ENCODE measurements around the gene PLXNC1.

The PLXNC1 gene

DNA sequence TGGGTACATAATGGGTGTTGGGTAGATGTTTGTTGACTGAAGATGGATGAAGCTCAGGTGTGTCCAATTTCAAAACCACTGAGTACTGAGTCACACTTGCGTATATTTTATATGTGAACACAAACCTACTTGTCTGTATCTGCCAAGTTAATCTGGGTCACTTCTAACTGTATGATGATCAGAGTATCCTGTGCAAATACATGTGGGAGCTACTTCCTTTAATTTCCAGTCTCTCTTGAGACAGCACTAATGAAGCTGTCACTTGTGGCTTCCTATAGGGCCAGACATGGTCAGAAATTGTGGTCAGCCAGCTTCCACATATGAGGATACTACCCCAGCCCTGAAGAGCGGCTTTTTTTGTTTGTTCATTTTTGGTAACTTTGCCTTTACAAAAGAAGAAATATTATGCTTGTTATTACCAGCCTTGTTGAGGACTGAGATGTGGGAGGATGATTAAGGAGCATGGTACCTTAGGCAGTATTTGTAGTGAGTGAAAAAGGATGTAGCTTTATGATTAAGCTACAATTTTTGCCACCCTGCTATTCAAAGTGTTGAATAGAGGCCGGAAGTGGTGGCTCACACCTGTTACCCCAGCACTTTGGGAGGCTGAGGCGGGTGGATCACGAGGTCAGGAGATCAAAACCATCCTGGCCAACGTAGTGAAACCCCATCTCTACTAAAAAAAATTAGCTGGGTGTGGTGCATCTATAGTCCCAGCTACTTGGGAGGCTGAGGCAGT, 32.4 kb downstream of the PLXNC1 start:
- DNase-seq (ENCODE audit: low read depth in 2 of 2): no peak

DNA sequence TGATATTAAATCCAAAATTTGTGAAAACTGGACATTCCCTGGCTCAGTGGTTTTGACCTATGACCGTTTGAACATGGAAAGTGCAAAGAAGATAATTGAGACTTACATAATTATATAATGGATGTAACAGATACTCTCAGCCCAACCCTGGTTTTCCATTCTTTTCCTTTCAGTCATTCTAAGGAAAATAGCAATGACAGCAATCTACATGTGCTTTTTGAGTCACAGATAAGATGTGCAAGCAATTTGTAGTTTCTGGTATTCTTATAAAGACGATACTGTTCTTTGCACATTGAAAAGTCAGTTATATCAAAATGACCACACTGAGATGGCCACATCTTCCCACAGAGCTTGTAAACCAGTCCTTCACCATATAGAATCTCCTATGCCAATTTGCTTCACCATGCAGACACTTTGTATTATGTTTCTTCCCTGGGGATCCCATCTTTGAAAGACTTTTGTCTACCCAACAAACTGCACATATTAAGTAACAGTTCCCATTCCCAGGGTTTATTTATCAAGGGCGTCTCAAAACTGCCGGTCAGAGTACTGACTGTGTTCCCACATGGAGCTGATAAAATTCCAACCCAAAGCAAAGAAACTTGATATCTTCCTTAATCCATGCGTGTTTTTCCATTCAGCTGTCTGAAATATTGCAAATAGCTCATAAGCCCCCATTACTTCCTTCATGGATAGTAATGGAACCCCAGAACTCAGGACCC, 34.8 kb downstream of the PLXNC1 start:
- no peak for DNase-seq (ENCODE audit: low read depth in 2 of 2)

DNA sequence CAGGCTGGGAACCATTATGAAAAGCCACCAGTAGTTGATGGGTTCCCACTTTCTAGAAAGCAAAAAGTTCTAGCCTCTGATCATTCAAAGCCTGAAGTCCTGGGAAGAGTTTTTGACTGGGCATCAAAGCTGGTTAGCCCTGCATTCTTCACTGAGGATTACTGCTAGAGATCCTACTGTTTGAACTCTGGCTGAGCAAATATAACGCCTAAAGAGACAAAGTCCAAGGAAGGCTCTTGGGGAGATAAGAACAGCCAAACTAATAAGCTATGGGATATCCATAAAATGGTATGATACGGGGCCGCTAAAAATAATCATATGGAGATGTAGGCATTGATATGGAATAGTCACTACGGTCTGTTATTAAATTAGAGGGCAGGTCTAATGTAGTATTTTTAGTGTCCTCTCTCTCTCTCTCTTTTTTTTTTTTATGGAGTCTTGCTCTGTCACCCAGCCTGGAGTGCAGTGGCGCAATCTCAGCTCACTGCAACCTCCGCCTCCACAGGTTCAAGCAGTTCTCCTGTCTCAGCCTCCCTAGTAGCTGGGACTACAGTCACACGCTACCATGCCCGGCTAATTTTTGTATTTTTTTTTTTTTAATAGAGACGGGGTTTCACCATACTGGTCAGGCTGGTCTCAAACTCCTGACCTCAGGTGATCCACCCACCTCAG, 35.5 kb downstream of the PLXNC1 start:
- no peak for DNase-seq (ENCODE audit: low read depth in 2 of 2)

DNA sequence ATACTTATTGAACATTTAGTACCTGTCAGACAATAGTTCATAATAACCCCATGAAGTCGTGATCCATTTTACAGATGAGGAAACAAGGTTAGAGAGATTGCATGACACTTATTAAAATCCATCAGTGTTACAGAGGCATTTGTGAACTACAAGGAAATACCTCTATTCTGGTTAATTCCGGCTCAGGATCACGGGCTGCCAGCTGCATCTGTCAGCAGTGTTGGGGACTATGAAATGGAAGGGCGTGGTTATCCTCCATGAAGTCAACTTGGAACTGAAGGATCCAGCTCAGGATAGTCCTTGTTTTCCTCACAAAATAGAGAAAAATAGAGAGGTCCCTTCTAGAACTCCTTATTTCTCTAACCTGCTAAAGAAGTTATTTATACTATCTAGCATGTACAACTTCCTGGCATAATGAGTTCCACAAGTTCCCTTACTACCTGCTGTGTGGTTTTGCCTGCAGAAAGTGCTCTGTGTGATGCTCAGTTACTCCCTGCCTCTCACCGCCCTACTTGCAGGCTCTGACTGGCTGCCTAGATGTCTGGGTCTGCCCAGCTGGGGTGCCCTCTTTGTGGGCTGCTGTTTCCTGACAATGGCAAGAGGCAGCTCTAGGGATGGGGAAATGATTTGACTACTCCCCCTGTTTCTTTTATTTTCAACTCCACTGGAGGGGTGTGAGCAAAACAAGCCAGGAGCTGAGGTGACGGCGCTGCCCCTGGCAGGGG, 36.8 kb downstream of the PLXNC1 start:
- DNase-seq (ENCODE audit: low read depth in 2 of 2): no peak

DNA sequence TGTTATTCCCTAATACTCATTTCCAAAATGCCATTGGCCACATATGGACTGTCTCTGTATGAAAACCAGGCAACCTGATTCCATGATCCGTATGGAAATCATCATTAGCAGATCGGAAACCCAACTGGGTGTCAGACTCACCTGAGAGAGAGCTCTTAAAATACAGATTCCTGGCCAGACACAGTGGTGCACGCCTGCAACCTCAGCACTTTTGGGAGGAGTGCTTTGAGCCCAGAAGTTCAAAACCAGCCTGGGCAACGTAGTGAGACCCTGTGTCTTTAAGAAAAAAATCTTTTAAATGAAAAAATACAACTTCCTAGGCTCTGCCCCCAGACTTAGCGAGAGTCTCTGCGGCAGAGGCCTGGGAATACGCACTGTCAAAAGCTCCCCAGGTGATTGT, 37.4 kb downstream of the PLXNC1 start:
- no peak for DNase-seq (ENCODE audit: low read depth in 2 of 2)

DNA sequence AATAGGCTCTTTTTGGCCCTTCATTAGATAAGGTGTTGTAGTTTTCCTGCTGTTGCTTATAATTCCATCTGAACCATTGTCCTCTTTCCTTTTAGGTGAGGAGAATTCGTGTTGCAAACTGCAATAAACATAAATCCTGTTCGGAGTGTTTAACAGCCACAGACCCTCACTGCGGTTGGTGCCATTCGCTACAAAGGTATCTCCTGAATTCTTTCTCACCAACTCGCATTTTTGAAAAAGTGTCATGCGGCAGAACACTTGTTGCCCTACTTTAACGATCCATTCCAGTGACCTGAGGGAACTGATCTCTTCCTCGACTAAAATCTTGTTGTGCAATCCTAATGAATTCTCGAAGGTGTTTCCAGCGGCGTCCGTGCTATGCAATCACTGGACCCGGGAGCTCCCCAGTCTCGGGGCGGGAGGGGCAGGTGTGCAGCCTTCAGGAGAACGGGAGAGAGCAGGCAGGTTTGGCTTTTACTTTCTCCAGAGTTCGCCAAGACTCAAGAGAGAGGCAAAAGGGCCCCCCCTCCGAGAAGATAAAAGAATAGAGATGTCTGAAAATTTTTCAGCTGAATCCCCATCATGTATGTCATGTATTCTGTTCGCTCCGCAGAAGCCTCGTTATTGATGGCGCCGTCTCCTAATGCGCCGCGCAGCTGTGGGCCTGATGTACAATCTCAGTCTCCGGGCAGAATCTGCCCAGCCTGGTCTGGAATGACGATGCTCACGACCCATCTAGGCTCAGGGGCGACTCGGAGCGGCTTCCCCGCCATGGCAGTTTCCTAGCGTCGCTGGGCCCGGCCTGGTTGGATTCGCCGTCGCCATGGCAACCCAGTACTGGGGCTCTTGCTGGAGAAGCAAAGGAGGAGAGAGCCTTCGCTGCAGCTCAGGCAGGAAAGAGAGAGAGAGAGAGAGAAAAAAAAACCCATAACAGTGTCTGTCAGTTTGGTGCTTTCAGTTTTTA, 38.2 kb downstream of the PLXNC1 start:
- no peak for DNase-seq (ENCODE audit: low read depth in 2 of 2)

DNA sequence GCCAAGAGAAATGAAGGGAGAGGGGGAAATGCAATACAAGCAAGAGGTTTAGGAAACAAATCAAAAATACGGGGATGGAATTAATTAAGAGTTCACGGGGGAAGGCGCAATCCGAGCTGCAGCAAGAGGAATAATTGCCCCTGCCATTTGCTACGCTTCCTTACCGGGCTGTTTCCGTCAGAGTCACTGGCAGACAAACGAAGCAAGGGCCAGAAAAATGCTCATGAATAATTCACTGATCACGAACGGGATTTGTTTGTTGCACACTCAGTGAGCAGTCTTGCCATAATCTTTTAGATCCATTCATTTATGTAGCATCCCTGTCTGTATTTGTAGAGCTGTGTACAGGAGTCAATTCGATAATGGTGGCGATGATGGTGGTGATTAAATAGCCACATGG, 39.0 kb downstream of the PLXNC1 start:
- no peak for DNase-seq (ENCODE audit: low read depth in 2 of 2)

DNA sequence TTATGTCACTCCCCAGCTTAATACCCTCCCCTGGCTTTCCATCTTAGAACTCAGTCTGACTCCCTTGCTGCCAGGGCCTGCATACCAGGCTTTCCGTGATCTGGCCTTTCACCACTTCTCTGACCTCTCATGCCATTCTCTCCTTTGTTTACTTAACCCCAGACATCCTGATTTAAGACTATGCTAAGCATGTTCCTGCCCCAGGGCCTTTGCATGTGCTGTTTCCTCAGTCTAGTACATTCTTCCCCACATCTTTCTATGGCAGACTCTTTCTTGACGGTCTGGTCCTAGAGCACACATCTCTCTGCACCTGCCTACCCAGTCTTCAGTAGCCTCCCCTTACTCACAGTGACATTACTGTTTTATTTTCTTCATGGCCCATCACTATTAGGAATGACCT, 42.2 kb downstream of the PLXNC1 start:
- DNase-seq (ENCODE audit: low read depth in 2 of 2): no peak

DNA sequence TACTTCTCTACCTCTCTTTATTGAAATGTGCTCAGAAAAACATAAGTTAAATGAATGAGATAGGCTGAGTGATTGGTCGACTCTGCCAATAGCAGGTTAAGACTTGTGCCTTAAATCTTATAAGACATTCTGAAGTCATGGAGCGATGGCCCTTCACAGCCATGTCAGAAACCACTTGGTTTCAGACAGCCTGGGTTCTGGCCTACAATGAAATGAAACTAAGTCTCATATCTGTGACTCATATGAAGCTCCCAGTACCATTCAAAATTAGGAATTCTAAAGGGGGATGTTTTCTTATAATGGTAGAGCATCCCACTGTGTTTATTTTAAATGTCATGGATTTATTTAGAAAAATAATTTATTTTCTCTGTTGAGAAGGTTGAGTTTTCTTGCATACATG, 42.6 kb downstream of the PLXNC1 start:
- no peak for DNase-seq (ENCODE audit: low read depth in 2 of 2)

DNA sequence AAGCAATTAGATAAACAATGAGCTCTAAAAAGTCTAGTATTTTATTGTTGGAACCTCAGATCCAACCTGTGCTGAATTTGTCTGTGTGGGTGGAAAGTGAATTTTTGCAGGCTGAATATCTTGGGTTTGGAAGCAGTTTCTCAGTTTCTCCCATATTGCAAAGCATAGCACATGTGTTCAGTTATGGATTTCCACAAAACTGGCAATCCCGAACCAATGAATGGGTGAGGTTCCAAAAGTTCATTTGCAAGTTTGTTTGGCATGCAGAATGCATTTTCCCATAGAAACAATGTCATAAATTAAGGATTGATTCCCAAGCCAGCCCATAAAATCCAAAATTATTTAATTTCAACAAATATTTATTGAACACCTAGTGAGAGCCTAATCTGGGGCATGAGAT, 43.4 kb downstream of the PLXNC1 start:
- DNase-seq (ENCODE audit: low read depth in 2 of 2): no peak

DNA sequence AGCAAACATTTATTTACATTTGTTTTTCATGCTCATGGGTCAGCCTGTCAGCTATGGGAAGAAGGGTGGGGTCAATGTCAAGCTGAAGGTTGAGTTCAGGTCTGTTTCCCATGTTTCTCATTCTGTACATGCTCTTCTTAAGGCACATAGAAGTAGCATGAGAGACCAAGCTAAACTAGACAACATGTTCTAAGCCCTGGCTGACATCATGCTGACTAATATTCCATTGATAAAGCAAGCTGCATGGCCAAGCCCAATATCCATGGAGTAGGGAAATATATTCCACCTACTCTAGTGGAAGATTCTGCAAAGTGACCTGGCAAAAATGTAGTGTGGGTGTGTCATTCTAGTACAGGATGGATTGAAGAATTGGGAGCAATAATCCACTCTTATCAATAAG, 44.1 kb downstream of the PLXNC1 start:
- no peak for DNase-seq (ENCODE audit: low read depth in 2 of 2)

DNA sequence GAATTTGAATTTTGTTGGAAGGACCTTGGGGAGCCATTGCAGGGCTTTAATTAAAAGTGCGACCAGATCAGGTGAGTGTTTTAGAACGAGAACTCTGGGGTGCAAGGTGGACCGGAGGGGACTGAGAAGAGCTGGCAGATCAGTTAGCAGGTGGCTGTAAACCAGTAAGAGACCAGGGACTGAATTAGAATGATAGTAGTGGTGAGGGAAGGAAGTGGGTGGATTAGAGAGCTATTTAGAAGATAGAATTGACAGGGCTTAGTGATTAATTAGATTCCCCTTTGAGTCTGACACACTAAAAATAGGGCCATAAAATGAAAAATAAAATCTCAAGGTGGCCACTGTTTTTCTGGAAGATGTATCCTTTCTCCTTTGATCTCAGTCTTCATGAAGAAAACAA, 44.8 kb downstream of the PLXNC1 start:
- DNase-seq (ENCODE audit: low read depth in 2 of 2): no peak

DNA sequence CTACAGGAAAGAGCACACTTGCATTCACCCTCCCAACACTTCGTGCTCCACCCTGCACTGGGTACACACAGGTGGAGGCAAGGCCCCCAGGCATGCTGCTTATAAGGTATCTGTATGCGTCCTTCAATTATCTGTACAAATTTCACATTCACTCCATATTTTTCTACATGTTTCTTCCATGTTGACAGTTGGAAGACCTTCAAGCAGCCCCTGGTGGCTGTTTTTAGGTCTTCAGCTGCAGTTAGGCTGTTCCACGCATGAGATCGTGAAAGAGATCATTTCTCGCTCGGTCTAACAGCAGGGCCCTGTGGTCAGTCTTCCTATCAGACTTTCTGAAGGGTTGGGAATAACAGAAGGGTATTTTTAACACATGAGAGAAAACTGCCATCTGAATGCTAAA, 47.1 kb downstream of the PLXNC1 start:
- DNase-seq (ENCODE audit: low read depth in 2 of 2): no peak

DNA sequence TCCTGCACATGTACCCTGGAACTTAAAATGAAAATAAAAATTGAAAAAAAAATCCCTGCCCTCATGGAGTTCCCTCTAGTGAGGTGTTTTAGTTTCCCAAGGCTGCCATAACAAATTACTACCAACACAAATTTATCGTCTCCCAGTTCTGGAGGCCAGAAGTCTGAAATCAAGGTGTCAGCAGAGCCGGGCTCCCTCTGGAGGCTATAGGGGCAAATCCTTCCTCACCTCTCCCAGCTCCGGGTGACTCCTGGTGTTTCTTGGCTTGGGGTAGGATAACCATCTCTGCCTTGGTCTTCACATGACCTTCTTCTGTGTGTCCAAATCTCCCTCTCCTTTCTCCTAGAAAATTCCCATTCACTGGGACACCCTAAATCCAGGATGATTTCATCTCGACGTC, 50.1 kb downstream of the PLXNC1 start:
- no peak for DNase-seq (ENCODE audit: low read depth in 2 of 2)

DNA sequence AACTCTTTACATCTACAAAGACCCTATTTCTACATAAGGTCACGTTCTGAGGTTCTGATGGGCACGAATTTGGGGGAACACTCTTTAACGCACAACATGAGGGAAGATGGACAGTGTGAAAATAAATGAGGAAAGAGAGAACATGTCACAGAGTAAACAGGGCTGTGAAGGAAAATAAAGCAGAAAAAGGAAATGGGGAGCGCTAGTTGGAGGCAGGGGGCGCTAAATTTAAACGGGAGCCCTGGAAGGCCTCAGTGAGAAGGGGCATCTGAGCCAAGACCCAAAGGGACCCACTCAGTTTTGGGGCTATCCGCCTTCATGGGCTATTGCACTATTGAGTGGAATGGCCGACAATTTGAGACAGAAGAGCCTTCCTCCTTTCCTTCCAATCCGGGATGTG, 50.5 kb downstream of the PLXNC1 start:
- no peak for DNase-seq (ENCODE audit: low read depth in 2 of 2)

DNA sequence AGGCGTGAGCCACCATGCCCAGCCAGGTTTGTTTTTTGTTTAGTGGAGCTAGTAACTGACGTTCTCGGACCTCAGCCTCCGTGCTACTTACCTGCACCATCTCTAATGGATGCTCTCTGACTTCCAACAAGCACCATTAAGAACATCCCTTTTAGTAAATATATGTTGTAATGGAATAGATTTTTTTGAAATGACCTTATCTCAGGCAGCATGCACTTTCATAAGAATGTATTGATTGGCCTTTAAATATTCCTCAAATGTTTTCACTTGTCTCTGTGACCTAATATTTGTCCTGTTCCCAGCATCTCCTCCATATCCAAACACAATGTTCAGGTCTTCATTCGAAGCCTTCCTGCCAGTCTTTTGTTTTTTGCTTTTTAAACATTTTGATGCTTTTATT, 51.7 kb downstream of the PLXNC1 start:
- DNase-seq (ENCODE audit: low read depth in 2 of 2): no peak

DNA sequence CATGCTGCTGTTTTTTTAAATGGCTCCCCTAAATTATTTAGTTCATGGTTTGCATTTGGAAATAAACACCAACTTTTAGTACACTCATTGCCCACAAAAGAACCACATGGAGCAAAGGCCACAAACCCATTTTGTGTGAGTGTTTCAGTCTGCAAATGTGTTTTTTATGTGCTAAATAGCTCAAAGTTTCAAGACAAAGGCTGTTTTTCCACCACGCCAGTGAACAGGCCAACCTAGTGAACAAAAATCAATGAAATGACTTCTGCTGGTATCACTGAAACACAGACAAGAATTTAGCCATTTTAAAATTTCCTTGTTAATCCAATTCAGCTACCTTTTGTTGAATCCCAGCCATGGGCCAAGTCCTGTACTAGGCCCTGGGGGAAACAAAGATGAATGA, 52.3 kb downstream of the PLXNC1 start:
- DNase-seq (ENCODE audit: low read depth in 2 of 2): no peak

DNA sequence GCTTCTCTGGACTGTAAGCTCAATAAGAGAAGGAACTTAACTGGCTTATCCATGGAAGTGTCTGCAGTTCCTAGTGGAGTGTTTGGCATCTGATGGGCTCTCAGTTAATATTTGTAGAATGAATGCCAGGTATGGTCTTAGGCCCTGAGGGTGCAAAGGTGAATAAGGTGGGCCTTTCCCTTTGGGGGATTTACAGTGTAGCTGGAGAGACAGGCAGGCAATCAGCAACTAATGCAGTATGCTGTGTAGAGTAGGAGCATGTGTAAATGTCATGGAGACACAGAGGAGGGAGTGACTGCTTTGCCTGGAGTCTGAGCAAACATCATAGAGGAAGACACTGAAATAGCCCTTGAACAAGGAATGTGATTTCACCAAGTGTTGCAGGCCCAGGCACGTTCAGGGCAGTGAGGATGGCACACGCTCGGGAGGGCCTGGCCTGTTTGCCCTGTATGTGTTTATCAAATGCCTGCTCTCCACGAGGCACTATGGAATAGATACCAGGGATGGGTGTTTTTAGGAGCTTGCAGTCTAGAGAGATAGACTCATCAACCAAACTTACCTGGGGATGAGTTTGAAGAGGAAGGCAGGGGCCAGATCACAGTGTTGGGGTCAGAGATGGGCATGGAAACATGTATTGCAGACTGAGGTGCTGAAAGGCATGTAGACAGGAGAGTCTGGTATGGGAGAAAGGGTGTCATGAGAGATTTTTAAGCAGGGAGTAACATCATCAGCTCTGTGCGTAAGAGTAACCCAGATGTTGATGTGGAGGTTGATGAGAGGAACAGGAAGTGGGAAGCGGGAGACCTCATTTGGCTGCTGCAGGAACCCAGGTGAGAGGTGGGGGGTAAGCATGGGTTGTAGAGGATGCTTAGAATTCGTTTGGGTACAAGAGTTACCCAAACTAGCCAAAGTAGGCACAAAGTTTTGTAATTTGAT, 54.1 kb downstream of the PLXNC1 start:
- no peak for DNase-seq (ENCODE audit: low read depth in 2 of 2)

DNA sequence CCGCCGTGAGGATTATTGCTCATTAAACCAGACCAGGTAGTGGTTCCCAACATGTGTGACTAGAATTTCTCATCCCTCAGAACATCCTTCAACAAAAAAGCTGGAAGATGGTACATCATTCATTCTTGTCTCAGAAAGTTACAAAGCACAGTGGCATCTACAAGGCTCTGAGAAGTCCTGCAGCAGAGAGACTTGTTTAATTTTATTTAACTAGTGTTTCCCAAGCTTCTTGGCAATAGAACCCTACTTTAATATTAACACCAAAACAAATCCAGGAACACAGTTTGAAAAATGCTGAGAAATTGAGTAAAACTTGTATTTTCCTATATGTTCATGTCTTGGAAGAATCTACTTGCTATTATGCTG, 54.8 kb downstream of the PLXNC1 start:
- DNase-seq (ENCODE audit: low read depth in 2 of 2): no peak

DNA sequence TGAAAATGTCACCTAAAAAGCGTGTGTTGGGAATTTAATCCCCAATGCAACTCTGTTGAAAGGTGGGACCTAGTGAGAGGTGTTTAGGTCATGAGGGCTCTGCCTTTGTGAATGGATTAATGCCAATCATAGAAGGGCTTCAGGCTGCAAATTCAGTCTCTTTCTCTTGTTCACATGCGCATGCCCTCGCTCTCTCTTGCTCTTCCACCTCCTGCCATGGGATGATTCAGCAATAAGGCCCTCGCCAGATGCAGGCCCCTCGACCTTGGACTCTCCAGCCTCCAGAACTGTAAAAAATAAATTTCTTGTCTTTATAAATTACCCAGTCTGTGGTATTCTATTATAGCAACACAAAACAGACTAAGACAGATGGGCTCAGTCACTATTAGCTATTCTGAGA, 55.4 kb downstream of the PLXNC1 start:
- no peak for DNase-seq (ENCODE audit: low read depth in 2 of 2)
